CD4-positive, alpha-beta T cell treated with Interleukin-4 for 1 hour (primary cell): Measurements from ENCODE around the gene NFATC1.
"Not testable (repeated sequence)": the region's sequence is repeated elsewhere in the genome, so short reads cannot be mapped to it uniquely, and the experiment has no call there.

Experiments
- DNase-seq, 2 donors: peaks; one replicate each; pipeline ENCODE4 v3.0.0-alpha.2; 2020 to 2022

NFATC1 gene

DNA sequence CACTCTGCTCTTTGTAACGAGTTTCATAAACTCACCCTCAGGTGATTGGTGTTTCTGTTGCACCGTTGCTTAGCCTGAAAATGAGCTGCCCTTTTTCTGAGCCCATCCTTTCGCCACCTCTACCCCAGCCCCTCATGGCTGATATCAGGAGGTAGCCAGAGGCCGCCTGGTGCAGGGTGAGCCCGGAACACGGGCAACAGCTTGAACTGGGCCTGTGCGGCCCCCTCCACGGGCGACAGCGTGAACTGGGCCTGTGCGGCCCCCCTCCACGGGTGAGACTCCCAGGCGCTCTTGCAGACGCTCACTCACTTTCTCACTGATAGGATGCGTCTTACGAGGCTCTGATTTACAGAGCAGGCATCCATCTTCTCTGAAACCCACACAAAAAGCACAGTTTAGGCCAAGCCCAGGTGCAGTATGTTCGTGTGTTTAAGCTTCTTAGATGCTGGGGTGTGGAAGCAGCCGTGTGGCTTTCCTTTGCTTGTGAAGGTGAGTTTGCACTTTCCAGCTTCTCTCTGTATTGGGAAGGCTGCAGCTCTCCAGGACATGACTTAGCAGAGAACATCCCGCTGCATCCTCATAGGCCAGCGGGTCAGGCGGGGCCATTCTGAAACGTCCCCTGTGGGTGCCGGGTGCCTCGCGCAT, 83.5 kb downstream of the NFATC1 start:
- DNase-seq, result no peak

DNA sequence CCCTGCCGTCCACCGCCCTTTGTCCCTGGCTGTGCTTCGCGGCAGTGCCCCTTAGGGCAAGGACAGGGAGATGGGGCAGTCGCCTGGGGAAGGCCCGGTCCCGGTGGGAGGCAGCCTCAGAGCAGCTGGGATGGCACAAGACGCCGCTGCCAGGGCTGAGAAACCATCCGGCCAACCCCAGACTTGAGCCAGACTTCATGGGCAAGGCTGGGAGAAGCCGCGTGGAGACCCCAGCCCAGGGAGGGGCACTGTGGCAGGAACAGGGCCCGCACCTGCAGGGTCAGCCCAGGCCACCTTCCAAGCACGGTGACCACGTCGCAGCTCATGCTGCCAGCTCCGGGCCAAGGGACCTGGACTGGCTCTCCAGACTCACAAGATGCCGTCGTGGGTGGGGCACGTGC, 84.0 kb downstream of the NFATC1 start:
- no peak for DNase-seq

DNA sequence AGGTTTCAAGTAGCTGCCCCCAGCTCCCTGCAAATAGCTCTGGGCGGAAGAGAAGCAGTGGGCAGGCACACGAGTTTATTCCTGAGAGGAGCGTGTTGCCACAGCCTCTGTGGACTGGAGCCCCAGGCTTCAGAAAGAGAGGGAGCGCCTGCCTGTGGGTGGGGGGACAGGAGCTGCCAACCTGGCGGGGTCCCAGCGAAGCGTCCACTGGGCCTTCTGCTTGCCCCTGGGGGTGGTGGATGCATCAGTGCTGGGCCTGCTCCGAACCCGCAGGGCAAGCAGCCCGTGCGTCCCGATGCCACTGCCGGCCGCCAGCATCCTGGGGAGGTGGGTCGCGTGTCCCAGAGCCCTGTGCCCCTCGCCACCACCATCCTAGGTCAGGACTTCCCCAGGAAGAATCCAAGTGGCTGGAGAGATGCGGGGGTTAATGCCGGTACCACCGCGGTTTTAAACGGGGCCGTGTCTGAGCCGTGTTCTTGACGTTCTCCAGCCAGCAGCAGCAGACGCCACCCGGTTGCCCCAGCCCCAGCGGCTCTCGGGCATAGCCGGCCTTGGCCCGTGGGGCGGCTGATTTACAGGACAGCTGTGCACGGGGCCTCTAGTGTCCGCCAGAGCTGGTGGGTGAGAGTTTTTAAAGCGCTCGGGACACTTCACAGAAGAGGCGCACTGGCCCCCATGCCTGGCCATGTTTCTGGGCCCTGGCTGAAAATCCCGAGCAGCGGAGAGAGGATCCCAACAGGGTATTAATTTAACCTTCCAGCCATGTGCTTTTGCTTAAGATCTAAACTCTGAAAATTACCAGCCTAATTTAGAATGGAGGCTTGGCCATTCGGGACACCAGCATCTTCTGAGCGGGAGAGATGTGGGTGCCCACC, 84.7 kb downstream of the NFATC1 start:
- DNase-seq, result no peak

DNA sequence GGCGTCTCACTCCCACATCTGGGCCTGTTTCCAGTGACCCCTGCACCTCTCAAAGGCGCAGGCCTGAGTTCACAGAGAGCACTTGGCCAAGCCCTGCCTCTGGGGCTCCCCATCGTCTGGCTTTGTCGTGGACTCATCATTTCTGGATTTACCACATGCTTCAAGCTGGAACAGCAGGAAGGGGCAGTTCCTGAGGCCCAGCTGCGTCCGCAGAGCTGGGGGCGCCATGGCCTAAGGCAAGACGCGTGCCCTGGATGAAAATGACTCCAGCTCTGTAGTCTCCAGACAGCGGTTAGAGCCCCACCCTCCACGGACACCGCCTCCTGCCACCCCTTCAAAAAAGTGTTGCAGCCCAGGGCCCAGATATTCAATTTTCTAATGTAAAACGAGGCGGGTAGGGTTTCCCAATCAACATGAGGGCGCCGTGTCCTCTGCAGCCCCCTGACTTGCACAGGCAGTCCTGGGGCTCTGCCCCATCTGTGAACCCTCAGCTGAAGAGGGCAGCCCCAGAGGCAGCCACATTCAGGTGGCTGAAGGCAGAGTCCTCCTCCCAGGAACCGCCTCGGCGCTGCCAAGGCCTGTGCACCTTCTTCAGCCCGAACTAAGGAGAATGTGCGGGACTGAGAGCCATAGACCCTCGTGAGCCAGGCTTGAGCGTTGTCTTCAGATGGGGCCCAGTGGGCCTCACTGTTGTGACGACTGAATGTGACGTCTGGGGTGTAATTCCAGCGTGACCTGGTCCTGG, 85.5 kb downstream of the NFATC1 start:
- no peak for DNase-seq

DNA sequence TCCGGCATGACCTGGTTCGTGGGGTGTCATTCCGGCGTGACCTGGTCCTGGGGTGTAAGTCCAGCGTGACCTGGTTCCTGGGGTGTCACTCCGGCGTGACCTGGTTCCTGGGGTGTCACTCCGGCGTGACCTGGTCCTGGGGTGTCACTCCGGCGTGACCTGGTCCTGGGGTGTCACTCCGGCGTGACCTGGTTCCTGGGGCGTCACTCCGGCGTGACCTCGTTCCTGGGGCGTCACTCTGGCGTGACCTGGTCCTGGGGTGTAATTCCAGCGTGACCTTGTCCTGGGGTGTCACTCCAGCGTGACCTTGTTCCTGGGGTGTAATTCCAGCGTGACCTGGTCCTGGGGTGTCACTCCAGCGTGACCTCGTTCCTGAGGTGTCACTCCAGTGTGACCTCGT, 87.7 kb downstream of the NFATC1 start:
- DNase-seq, result not testable (repeated sequence)

DNA sequence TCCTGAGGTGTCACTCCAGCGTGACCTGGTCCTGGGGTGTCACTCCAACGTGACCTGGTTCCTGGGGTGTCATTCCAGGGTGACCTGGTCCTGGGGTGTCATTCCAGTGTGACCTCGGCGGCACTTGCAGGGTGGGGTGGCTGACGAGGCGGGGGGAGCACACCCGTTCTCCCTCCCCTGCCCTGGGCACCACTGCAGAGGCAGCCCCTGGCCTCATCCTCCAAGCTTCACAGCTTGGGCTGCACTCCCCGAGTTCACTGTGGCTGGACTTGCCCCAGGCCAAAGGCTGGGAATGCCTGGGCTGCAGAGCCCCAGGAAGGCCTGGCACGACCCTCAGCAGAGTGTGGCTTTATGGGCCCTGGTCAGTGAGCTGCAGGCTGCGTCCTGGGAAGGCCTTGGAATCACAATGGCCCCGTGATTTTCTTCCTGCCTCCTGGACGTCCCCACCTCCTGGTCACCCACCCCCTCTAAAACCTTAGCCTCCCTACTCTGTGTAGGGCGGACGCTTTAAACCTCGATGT, 88.3 kb downstream of the NFATC1 start:
- DNase-seq, result no peak

DNA sequence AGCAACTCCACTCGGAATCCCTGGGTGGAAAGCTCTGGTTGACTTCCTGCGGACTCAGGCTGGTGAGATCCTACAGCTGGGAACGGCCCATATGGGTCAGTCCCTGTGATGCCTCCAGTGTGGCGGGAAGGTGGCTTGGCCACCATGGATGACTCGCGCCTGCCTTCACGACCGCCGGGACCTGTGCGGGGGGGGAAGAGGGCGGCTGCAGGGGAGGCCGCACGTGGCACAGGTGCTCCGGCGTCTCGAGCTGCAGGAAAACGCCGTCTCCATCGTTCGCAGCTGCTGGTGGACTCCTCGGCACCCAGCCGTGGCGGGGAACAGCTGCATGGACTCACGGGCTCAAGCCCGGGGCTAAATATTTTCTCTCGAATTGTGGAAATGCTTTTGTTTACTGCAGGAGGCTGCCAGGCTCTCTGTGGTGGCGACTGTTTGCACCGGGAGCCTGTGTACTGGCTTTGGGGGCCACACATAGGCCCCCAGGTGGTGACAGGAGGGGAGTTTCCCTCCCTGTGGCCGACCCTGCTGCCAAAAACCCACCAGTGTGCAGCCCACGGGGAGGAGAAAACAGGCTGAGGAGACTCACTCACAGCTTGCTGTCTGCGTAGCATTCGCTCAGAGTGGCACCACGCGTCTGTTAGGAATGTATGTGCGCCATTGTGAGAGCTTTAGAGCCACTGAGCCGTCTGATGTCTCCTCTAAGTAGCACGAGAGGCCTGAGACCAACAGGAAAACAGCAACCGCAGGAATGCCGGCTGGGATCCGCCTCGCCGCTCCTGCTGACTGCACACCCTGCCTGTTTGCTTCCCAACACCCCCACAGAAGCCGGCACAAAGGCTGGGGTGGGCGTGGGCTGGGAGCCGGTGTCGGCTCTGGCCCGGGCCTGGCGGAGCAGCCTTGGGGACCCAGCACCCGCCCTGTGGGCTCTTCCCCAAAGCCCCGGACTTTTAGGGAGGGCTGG, 89.2 kb downstream of the NFATC1 start:
- DNase-seq, result no peak

DNA sequence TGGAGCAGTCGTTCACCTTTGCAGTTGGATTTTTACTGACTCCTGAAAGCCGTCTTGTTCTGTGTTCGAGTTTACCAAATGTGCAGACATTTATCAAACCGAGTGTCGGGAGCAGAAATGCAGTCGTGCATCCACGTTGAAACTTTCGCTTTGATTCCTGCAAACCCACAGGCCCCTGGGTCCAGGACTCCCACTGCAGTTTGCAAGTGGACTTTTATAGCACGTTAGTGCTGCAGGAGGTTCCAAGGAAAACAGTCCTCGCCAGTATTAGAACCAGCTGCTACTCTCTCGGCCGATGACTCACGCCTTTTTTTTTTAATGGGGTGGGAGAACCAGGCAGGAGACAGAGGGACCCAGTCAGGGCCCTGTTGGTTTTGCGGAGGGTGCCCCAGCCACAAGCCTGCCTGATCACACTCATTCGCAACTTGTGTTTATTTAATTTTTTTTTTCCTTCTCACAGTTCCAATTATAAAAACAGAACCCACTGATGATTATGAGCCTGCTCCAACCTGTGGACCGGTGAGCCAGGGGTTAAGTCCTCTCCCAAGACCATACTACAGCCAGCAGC, 90.1 kb downstream of the NFATC1 start:
- no peak for DNase-seq

DNA sequence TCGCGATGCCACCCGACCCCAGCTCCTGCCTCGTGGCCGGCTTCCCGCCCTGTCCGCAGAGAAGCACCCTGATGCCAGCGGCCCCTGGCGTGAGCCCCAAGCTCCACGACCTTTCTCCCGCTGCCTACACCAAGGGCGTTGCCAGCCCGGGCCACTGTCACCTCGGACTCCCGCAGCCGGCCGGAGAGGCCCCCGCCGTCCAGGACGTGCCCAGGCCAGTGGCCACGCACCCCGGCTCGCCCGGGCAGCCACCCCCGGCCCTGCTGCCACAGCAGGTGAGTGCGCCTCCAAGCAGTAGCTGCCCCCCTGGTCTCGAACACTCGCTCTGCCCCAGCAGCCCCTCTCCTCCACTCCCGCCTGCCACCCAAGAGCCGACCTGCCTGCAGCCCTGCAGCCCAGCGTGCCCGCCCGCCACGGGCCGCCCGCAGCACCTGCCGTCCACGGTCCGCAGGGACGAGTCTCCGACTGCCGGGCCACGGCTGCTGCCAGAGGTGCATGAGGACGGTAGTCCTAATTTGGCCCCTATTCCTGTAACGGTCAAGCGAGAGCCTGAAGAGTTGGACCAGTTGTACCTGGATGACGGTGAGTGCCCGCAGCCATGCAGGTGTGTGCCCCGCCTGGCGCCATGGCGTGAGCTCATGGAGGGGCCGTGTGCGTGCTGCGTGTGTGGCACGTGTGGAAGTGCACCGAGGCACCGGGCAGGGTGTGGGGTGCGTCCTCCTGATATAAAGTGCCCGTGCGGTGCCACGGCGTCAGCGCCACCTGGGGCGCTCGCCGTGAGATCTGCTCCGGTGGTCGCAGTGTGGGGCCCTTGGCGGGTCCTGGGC, 90.8 kb downstream of the NFATC1 start:
- no peak for DNase-seq

DNA sequence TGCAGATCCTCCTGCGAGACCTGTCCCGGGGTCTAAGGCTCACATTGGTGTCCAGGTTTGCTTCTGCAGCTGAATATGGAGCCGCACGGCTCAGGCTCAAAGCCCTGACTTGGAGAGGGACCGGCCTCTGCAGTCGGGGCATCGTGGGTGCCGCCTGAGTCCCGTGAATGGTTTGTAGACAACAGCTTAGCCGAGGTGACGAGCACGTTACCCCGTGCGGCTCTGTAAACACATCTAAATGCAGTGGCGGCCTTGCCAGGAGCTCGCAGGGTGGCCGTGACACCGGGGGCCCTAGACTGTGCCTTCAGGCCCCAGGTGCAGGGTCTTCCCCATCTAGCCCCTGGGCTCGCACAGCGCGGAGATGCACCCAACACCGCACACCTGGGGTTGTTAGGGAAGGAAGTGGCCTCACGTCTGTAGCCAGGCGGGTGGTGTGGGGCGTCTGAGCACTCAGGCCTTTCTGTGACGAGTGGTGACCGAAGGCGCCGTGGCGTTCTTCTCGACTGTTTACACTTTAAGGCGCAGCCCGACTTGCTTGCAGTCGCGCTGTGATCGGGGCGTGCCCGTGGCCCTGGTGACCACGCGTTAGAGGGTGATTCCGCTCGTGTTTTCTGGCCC, 91.6 kb downstream of the NFATC1 start:
- DNase-seq, result no peak

DNA sequence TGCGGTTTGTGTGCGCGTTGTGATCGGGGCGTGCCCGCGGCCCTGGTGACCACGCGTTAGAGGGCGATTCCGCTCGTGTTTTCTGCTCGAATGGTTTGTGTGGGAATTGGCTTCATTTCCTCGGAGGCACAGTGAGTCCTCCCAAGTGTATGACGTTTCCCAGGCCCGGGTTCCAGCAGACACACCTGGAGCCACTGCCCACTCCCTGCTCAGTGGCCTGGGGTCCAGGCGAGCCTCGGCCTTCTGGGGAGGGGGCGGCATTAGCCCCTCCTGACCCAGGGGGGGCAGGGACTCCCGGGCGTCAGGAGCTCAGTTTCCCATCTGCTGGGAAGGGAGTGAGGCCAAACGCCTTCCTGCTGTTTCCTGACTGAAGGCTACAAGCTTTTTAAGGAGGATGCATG, 92.1 kb downstream of the NFATC1 start:
- no peak for DNase-seq

DNA sequence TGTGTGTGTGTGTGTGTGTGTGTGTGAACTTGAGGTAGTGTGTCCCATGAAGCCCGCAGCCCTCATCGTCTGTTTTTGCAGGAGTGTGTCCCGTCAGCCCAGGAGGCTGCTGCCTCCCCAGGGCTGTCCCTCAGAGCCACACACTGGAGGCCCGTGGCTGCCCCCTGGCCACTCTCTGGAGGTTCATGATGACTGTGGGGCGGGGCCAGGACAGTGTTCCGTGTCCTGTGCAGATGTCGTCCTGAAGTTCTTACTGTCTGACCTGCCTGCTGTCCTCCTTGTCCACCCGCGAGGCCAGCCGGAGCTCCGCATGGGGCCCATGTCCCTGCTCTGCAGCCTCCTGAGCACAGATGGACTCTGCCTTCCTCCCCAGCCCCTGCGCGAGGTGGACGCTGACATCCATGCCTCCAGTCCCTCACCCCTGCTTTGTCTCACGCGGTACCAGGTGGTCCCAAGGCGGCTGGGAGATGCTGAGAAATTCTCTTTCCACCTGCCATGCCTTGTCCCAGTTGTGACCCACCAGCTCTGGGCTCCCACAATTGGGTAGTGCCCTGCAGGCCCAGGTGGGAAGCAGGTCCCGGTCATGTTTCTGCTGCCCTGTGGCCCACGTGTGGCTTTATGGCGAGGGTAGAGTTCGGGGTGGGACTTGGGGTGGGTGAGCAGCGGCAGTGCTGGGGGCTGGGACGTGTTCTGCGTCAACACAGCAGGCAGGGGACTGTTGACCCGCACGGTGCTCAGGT, 92.8 kb downstream of the NFATC1 start:
- DNase-seq, result no peak

DNA sequence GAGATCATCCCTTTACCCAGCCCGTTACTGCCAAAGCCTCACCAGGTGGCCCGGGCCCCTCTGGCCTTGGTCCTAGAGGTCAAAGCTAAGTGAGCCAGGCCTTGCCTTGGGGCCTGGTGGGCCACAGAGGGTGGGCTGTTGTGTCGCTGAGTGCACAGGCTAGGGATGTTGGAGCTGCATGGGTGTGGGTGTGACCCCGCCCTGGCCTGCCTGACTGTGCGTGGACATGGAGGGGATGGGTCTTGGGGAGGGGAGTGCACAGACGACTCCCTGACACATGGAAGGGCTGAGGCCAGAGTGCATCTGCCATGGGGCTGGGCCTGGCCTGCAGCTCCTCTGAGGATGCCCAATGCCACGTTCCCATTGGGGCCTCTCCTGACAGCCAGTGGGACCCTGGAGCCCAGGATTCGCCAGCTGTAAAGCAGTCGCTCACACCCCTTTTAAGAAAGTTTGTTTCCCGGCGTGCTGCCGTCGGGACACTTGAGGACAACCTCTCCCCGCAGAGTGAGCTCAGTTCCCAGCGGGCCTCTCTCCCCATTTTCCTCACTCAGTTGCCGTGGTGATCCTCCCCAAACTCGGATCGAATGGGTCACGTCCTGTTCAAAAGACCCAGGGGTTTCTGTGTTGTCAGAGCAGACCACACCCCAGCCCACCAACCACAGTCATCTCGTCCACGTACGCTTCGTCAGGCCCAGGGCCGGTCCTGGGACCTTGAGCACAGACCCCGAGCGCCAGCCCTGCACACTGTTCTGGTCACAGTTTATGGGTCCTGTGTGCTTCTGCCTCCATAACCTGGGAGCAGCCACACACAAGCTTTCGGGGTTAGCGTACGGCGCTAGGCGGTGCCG, 93.5 kb downstream of the NFATC1 start:
- no peak for DNase-seq

DNA sequence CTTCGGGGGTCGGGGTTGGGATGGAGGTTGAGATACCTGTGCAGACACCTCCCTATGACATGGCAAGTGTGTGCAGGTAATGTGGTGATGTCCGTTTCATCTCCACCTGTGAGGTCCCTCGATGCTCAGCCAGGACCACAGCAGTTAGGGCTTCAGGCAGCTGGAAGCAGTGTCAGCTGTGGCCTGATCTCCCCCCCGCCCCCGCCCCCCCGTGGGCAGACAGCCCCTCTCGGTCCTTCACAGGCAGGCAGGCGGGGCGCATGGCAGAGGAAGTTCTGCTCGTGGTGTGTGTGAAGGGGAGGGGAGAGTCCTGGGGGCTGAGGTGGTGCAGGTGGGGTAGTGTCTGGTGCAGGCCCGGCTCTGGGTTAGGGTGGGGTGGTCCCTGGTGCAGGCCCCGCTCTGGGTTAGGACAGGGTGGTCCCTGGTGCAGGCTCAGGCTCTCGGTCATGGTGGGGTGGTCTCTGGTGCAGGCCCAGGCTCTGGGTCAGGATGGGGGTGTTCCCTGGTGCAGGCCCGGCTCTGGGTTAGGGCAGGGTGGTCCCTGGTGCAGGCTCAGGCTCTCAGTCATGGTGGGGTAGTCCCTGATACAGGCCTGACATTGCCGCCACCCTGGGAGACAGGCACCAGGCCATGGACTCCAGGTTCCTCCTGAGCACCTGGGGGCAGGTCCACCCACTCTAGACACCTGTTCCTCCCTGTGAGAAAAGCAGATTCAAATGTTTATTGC, 94.3 kb downstream of the NFATC1 start:
- no peak for DNase-seq

DNA sequence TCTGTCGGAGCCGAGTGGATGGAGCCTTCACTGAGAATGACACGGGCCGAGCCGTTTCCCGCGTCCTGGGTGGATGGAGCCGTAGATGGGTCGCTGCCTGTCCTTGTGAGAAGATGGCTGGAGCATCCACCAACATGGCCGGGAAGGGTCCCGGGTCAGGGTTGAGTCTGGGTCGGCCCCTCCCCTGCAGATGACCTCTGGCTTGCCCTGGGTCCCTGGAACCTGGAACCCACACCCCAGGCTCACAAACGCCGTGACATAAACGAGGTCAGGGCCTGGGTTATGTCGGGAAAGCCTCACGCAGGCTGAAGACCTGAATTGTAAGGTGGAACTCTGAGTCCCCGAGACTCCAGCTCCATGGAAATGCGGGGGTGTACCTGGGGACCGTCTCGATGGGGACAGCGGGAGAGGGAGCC, 94.9 kb downstream of the NFATC1 start:
- no peak for DNase-seq

DNA sequence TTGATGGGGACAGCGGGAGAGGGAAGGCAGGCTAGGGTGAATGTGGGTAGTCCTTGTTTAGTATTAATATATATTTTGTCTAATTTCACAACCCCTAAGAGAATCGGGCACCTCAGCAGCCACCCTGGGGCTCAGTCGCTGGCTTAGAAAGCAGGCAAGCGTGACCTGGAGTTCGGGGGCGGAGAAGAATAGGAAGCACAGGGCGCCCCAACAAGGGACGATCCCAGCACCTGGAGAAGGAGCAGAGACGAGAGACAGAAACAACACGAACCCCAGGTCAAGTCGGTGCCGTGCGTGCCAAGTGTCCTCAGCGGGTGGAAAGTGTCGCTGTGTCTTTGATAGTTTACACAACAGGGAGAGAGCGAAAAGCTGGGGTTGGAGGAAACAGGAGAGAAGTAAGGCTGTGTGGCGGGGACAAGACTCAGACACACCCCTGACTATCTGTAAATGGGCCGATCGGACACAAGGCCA, 95.4 kb downstream of the NFATC1 start:
- no peak for DNase-seq

DNA sequence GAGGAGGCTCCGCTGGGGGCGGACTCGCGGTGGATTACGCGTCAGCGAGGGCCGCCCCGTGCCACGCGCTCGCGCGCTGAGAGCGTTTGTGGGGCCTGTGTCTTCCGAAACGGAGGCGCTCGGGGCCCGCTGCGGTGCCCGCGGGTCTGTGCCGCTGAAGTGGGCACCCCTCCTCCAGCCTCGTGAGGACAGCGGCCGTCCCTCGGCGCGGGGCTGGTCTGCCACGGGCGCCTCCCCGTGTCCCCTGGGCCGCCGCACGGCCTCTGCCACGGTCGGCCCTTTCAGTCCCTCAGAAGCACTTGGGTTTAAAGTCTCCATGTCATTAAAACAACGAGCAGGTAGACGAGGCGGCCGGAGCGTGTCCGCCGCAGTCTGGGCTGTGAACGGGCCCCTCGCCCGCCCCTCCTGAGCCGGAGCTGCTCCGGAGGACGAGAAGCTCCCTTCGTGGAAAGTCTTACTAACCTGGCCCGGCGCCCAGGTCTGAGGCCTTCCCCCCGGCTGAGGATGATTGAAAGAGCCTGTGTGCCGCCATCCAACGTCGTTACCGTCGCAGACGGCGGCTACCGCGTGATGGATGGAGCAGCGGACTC, 97.6 kb downstream of the NFATC1 start:
- no peak for DNase-seq

DNA sequence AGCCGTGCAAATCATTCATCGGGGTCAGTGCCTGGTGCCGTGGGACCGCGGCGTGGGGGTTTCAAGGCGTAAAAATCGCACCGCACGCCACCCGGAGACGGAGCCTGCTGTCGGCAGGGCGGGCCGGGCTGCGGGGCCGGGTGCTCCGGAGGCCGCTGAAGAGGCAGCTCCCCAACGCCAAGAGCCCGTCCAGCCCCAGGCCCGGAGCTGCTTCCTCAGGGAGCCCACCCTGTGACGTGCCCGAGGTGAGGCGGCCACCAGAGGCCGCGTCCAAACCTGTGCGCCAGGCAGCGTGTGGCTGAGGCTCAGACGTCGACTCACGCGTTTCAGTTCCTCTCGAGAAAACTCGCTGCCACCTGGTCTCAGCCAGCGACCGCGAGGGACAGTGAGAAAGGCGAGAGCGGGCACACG, 98.1 kb downstream of the NFATC1 start:
- no peak for DNase-seq
